OCI-LY3 (cell line): ENCODE measurements around the gene TGM4.

ENCODE experiments used
- CTCF ChIP-seq: fragments of 200-600, 300-600 bp; sonication (generic); IDR thresholded peaks from 2 replicates; pipeline ENCODE4 v1.5.1; 2014; ENCODE audit warnings: antibody characterized with exemption, low read length, low read depth
- EZH2phosphoT487 ChIP-seq: fragments of 200-600 bp; shearing (Covaris generic); IDR thresholded peaks from 2 replicates; pipeline ENCODE4 v1.6.1; 2018; ENCODE audit warnings: antibody characterized with exemption, mixed run types, low read depth

GRCh38 chr3:44926921-44927320 lies 52.5 kb downstream of the TGM4 start:
- TF ChIP-seq CTCF (no peak), EZH2phosphoT487 (no peak)
